Cardiac muscle cell (in vitro differentiated cells and primary cell): Measurements from ENCODE around the gene POU4F1. TPM values are rescaled to one million over a fixed set of nuclear protein-coding genes. Genes with fewer than 3 reads are reported as not detected.
A peak's percentile ranks its signal among the peaks of the same experiment; 100 is the strongest.

ENCODE experiments used
- DNase-seq, 2 donors: peaks; one replicate each; pipeline versions ENCODE4 v3.0.0 to v3.0.0-alpha.2; 2010 to 2017; ENCODE audit warnings: low read depth in 1 of 2, low spot score in 1 of 2
- H3K27ac ChIP-seq: fragments of 200-600 bp; sonication (generic); 2 replicates; pipeline ENCODE4 v1.5.1; 2016
- H3K27me3 ChIP-seq: fragments of 200-600 bp; sonication (generic); 2 replicates; pipeline ENCODE4 v1.6.0; 2016; ENCODE audit warnings: control low read depth
- H3K36me3 ChIP-seq: fragments of 200-600 bp; sonication (generic); 2 replicates; pipeline ENCODE4 v1.5.1; 2016; ENCODE audit warnings: control low read depth
- H3K4me1 ChIP-seq: fragments of 200-600 bp; sonication (generic); 2 replicates; pipeline ENCODE4 v1.8.1; 2017; ENCODE audit warnings: low read depth, mild to moderate bottlenecking, mixed run types
- H3K4me3 ChIP-seq: fragments of 200-600 bp; sonication (generic); 2 replicates; pipeline ENCODE4 v1.5.1; 2016; ENCODE audit warnings: mild to moderate bottlenecking
- H3K9me3 ChIP-seq: fragments of 200-600 bp; sonication (generic); 2 replicates; pipeline ENCODE4 v1.5.1; 2017; ENCODE audit warnings: low read depth, mild to moderate bottlenecking, control low read depth
- CTCF ChIP-seq: IDR thresholded peaks from 2 replicates; pipeline ENCODE4 v1.5.1; 2012; ENCODE audit warnings: low read depth, mild to moderate bottlenecking, low read length
- polyA plus RNA-seq: library from polyadenylated mRNA; unstranded; fragments of >200 nt; fragmentation: Nextera tagmentation; extraction: Ambion mirVana; gene quantifications from 2 replicates; pipeline ENCODE4 v1.2.1, GENCODE V29; 2016
- total RNA-seq: library from RNA; depleted of rRNA; stranded (reverse); fragments of >200 nt; gene quantifications from 2 replicates; pipeline ENCODE4 v1.2.3, GENCODE V29; 2016

Gene POU4F1
- total and polyA plus RNA-seq, 2 experiments from 2014 or later = 0.11 TPM; not detected in 1

- no peaks in the 10 kb centered on the region for H3K4me1 ChIP-seq
- no peak overlapping the region for H3K4me3 ChIP-seq
- peaks cover 5% of the 10 kb centered on the region for H3K36me3 ChIP-seq
- no peak for TF ChIP-seq CTCF
- H3K9me3 ChIP-seq = no peaks in the 10 kb centered on the region
- no peak for DNase-seq
- no peaks in the 10 kb centered on the region for H3K27me3 ChIP-seq
- H3K27ac ChIP-seq = no peak overlapping the region
Observed at GRCh38 chr13:78623132-78623531, 19.8 kb upstream of the POU4F1 start.

GRCh38 chr13:78620936-78621470 is 17.7 kb upstream of the POU4F1 start:
- DNase-seq = no peak
- Histone ChIP-seq H3K27ac (no peak overlapping the region), H3K36me3 (peaks cover 10% of the 10 kb centered on the region), H3K4me1 (no peaks in the 10 kb centered on the region), H3K27me3 (no peaks in the 10 kb centered on the region), H3K9me3 (no peaks in the 10 kb centered on the region), H3K4me3 (no peak overlapping the region)
- no peak for TF ChIP-seq CTCF

GRCh38 chr13:78618411-78618810 is 15.1 kb upstream of the POU4F1 start:
- Histone ChIP-seq H3K27me3 (no peaks in the 10 kb centered on the region), H3K36me3 (peaks cover 6% of the 10 kb centered on the region), H3K4me3 (no peak overlapping the region), H3K27ac (no peak overlapping the region), H3K4me1 (no peaks in the 10 kb centered on the region), H3K9me3 (no peaks in the 10 kb centered on the region)
- no peak for DNase-seq
- no peak for TF ChIP-seq CTCF

GRCh38 chr13:78611040-78611439 is 7.7 kb upstream of the POU4F1 start:
- Histone ChIP-seq H3K27me3 (peaks cover 66% of the 10 kb centered on the region), H3K27ac (no peak overlapping the region)
- no peak for TF ChIP-seq CTCF

GRCh38 chr13:78610381-78610883 is 7.1 kb upstream of the POU4F1 start:
- Histone ChIP-seq H3K4me3 (no peak overlapping the region), H3K27me3 (peaks cover 72% of the 10 kb centered on the region)

More at GRCh38 chr13:78611040-78611439, 7.7 kb upstream of the POU4F1 start:
- Histone ChIP-seq H3K9me3 (no peaks in the 10 kb centered on the region), H3K36me3 (peaks cover under 1% of the 10 kb centered on the region), H3K4me1 (peaks cover 10% of the 10 kb centered on the region), H3K4me3 (no peak overlapping the region)
- no peak for DNase-seq

More at GRCh38 chr13:78610381-78610883, 7.1 kb upstream of the POU4F1 start:
- TF ChIP-seq CTCF = no peak
- Histone ChIP-seq H3K27ac (no peak overlapping the region), H3K9me3 (no peaks in the 10 kb centered on the region), H3K36me3 (no peaks in the 10 kb centered on the region), H3K4me1 (peaks cover 10% of the 10 kb centered on the region)
- peak in 1 of 2 donors; percentile 48 for DNase-seq
